Mammary epithelial cell (primary cell): Measurements from ENCODE around the gene ZBTB20.

Experiments
- CTCF ChIP-seq, 2 donors: IDR thresholded peaks in 1 of 2; conservative IDR thresholded peaks in 1 of 2; 2 replicates each; pipeline ENCODE4 v1.5.1; 2011 to 2012; ENCODE audit warnings: inconsistent platforms in 2 of 2, low read length in 2 of 2, mild to moderate bottlenecking in 2 of 2, control low read depth in 1 of 2, low read depth in 1 of 2; ENCODE audit not compliant: insufficient read depth in 1 of 2; ENCODE audit errors: extremely low read depth in 1 of 2
- EZH2 ChIP-seq: IDR thresholded peaks from 2 replicates; pipeline ENCODE4 v1.6.1; 2012; ENCODE audit warnings: low read length, inconsistent platforms, borderline replicate concordance

- TF ChIP-seq CTCF (conservative IDR thresholded peaks at IDR 0.05 in 1 of 2, IDR thresholded peaks at IDR 0.05 in 1 of 2; ENCODE audit: extremely low read depth in 1 of 2, insufficient read depth in 1 of 2, low read depth in 1 of 2, low read length in 2 of 2): no peak
- TF ChIP-seq EZH2: no peak
Observed at GRCh38 chr3:114519415-114519814, 627.7 kb downstream of the ZBTB20 start.
